Stomach (tissue), 9 donors: ENCODE data around the gene ABCA3. TPM values are rescaled to one million over a fixed set of nuclear protein-coding genes. Genes with fewer than 3 reads are reported as not detected.

ENCODE experiments used
- DNase-seq, 2 donors: peaks; one replicate each; pipeline versions ENCODE4 v3.0.0 to v3.0.0-alpha.2; 2013 to 2019
- H3K27ac ChIP-seq, 5 donors: fragments of 200-600 bp in 4 of 5; sonication (generic) in 4 of 5; one replicate each; pipeline ENCODE4 v1.5.1; 2013 to 2019; ENCODE audit warnings: mild to moderate bottlenecking in 1 of 5, moderate library complexity in 1 of 5
- H3K27me3 ChIP-seq, 3 donors: fragments of 200-600 bp; sonication (generic); one replicate each; pipeline ENCODE4 v1.5.1; 2017 to 2019; ENCODE audit warnings: mixed run types in 1 of 3
- H3K36me3 ChIP-seq, 4 donors: fragments of 200-600 bp; sonication (generic); 1 replicate in 3 of 4; 2 replicates in 1 of 4; pipeline ENCODE4 v1.5.1; 2016 to 2019
- H3K4me1 ChIP-seq, 4 donors: fragments of 200-600 bp; sonication (generic); one replicate each; pipeline ENCODE4 v1.5.1; 2016 to 2019
- H3K4me3 ChIP-seq, 4 donors: fragments of 200-600 bp; sonication (generic) in 3 of 4; one replicate each; pipeline ENCODE4 v1.5.1; 2016 to 2019; ENCODE audit warnings: mild to moderate bottlenecking in 1 of 4
- H3K9me3 ChIP-seq, 4 donors: fragments of 200-600 bp; sonication (generic); one replicate each; pipeline ENCODE4 v1.5.1; 2016 to 2019
- CTCF ChIP-seq, 7 experiments: fragments of 450-650 bp in 4 of 7; fragments of 200-600 bp in 3 of 7; sonication (generic) in 3 of 7; IDR thresholded peaks; one replicate each; pipeline ENCODE4 v1.5.1; 2016 to 2019; ENCODE audit warnings: antibody characterized with exemption in 7 of 7, control low read depth in 2 of 7, mild to moderate bottlenecking in 1 of 7
- EP300 ChIP-seq: sonication (generic); formaldehyde crosslinking; IDR thresholded peaks from one replicate; pipeline ENCODE4 v1.6.1; 2017; ENCODE audit warnings: antibody characterized with exemption
- POLR2A ChIP-seq, 4 donors: fragments of 450-650 bp; IDR thresholded peaks; one replicate each; pipeline ENCODE4 v1.6.1; 2016; ENCODE audit warnings: antibody characterized with exemption in 4 of 4, control low read depth in 2 of 4, mild to moderate bottlenecking in 1 of 4, moderate library complexity in 1 of 4
- POLR2AphosphoS5 ChIP-seq, 3 donors: sonication (generic); formaldehyde crosslinking; IDR thresholded peaks; one replicate each; pipeline ENCODE4 v1.6.1; 2016; ENCODE audit warnings: antibody characterized with exemption in 3 of 3
- WGBS, 5 donors: extraction: QIAGEN DNeasy Blood & Tissue Kit in 3 of 5; methylation state at CpG; one replicate each; pipeline versions ENCODE4 v1.1.5 to v1.1.7; 2013 to 2018; 5-methylcytosine and 5-hydroxymethylcytosine counted together
- intact Hi-C: fragments of 100-400 bp; cut with DNase I; formaldehyde crosslinking; loops from one replicate; pipeline ENCODE4 v1.15.1; 2023; ENCODE audit warnings: low total_unique reads
- polyA plus RNA-seq, 3 donors: library from polyadenylated mRNA; stranded (reverse); fragments of 200-250 nt; gene quantifications; one replicate each; pipeline ENCODE4 v1.2.3, GENCODE V29; 2013
- total RNA-seq, 5 donors: library from RNA; depleted of rRNA; stranded (reverse); fragments of >200 nt; gene quantifications; one replicate each; pipeline versions ENCODE4 v1.1.0 to v1.2.3, GENCODE V29; 2014 to 2016
- donor health status: healthy with polysubstance abuse.
- donor health status: Bipolar disorder and iron deficiency.
- donor health status: healthy.

ABCA3 gene
- total and polyA plus RNA-seq, 8 donors = 0.61 to 39.3 (median 3.9) TPM

- no peak overlapping the region for H3K27ac ChIP-seq
- no peaks in the 10 kb centered on the region for H3K9me3 ChIP-seq
- DNase-seq = no peak
- WGBS, 5 donors = 72 to 80% (median 77%) methylated on average over 26 of the region's 26 CpGs
- H3K4me1 ChIP-seq = peaks cover 0 to 5% (median 0%) of the 10 kb centered on the region in 4 donors
- intact Hi-C loops = no loop called here
- no peaks in the 10 kb centered on the region for H3K27me3 ChIP-seq
- no peak for TF ChIP-seq POLR2A (IDR thresholded peaks at IDR 0.05)
- peaks cover 0 to 37% (median 20%) of the 10 kb centered on the region in 4 donors for H3K36me3 ChIP-seq
- no peak overlapping the region for H3K4me3 ChIP-seq
Measured at GRCh38 chr16:2276368-2277195, 63.9 kb downstream of the ABCA3 start.

- Histone ChIP-seq H3K4me3 (no peak overlapping the region), H3K27ac (no peak overlapping the region), H3K4me1 (peaks cover 0 to 14% (median 0%) of the 10 kb centered on the region in 4 donors), H3K9me3 (no peaks in the 10 kb centered on the region), H3K36me3 (peaks cover 0 to 31% (median 16%) of the 10 kb centered on the region in 4 donors), H3K27me3 (no peaks in the 10 kb centered on the region)
- WGBS, 5 donors = 72 to 74% (median 73%) methylated on average over 24 to 30 of the region's 30 CpGs
- intact Hi-C loops = no loop called here
- no peak for TF ChIP-seq EP300
- TF ChIP-seq POLR2AphosphoS5 (IDR thresholded peaks at IDR 0.05) = no peak
- no peak for TF ChIP-seq POLR2A (IDR thresholded peaks at IDR 0.05)
- TF ChIP-seq CTCF (IDR thresholded peaks at IDR 0.05) = no peak
- no peak for DNase-seq
Measured at GRCh38 chr16:2275476-2276367, 64.8 kb downstream of the ABCA3 start.

GRCh38 chr16:2273931-2274330 is 66.6 kb downstream of the ABCA3 start:
- no peaks in the 10 kb centered on the region for H3K9me3 ChIP-seq
- DNase-seq = no peak

DNA sequence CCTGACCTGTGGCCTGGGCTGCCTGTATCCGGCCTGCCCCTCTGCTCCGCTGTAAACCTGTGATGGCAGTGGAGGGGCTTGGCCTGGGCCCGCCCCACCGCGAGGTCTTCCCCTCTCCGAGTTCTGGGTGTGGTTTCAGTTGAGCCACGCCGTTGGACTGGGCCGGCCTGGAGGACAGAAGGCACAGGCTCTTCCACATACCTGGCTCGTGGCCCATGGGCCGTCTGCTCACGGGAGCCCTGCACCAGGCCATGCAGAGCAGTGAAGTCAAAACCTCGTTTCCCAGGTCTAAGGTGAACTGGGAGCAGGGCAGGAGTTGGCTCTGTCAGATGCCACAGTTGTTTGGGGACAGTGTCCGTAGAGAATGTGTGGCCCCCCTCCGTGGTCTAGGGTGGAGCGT is 67.0 kb downstream of the ABCA3 start:
- no peaks in the 10 kb centered on the region for H3K9me3 ChIP-seq
- H3K27me3 ChIP-seq = no peaks in the 10 kb centered on the region
- H3K4me1 ChIP-seq = peaks cover 9 to 36% (median 16%) of the 10 kb centered on the region in 4 donors
- TF ChIP-seq POLR2AphosphoS5 (IDR thresholded peaks at IDR 0.05) (no peak), CTCF (IDR thresholded peaks at IDR 0.05) (no peak), POLR2A (IDR thresholded peaks at IDR 0.05) (no peak), EP300 (no peak)
- no peak overlapping the region for H3K27ac ChIP-seq
- DNase-seq = no peak
- no peak overlapping the region for H3K4me3 ChIP-seq
- H3K36me3 ChIP-seq = peaks cover 0 to 18% (median 12%) of the 10 kb centered on the region in 4 donors
- WGBS, 5 donors = 64 to 77% (median 73%) methylated on average over 16 of the region's 16 CpGs
- intact Hi-C loops = no loop called here

More at GRCh38 chr16:2273931-2274330, 66.6 kb downstream of the ABCA3 start:
- Histone ChIP-seq H3K27ac (no peak overlapping the region), H3K4me3 (no peak overlapping the region), H3K4me1 (peaks cover 9 to 32% (median 13%) of the 10 kb centered on the region in 4 donors), H3K36me3 (peaks cover 0 to 22% (median 12%) of the 10 kb centered on the region in 4 donors), H3K27me3 (no peaks in the 10 kb centered on the region)
- WGBS, 5 donors = 80 to 88% (median 84%) methylated on average over 8 to 10 of the region's 10 CpGs
- TF ChIP-seq CTCF (IDR thresholded peaks at IDR 0.05) (no peak), POLR2A (IDR thresholded peaks at IDR 0.05) (no peak), POLR2AphosphoS5 (IDR thresholded peaks at IDR 0.05) (no peak), EP300 (no peak)
- intact Hi-C loops = no loop called here
